Measurements from ENCODE around the gene ETV4. TPM values are rescaled to one million over a fixed set of nuclear protein-coding genes. Genes with fewer than 3 reads are reported as not detected.
"Not testable (repeated sequence)": the region's sequence is repeated elsewhere in the genome, so short reads cannot be mapped to it uniquely, and the experiment has no call there.

ETV4 gene
- total RNA-seq, 1 experiment from 2014 or later: 55.5 TPM

DNA sequence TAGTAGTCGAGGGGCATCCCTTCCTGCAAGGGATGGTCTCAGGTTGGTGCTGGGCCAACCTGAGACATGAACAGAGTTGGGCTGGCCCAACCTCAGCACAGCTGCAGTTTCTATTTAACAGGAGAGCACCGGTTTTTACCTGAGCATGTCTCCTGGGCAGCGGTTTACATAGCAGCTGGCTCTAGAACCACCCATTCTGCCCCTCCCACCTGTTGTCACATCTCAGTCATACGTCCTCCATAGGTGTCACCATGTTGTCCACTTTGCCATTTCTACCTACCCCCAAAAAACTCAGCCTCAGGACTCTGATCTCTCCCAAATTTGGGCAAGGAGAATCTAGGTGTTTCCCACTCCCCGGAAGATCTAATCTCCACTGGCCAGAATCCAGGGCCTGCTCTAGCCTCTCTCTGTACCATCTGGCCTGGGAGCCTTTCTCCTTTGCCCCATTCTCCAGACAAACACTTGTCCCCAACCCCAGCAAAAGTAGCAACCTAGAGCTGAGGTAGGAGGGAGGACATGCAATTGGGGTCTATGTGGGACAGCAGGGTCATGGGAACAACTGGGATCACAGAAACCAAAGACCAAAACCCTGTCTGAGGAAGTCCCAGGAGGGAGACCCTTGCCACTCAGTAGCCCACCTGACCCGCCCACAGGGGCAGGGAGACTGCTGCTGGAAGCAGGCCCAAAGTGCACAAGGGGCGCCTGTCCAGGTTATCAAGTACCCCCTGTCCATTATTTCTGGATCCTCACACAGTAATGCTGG is 19.1 kb downstream of the ETV4 start:
- H3K27me3 ChIP-seq (ENCODE audit: low read length): no peaks in the 10 kb centered on the region
- no peak for DNase-seq
- H3K36me3 ChIP-seq (ENCODE audit: insufficient read depth, low read length): peaks cover 10% of the 10 kb centered on the region; the same call in 1 of the 2 replicates
- H3K9me3 ChIP-seq (ENCODE audit: low read length): no peaks in the 10 kb centered on the region
- no peak overlapping the region for H2AFZ ChIP-seq (ENCODE audit: low read length)
- H3K4me3 ChIP-seq (ENCODE audit: low read length): no peak overlapping the region
- no peak overlapping the region for H3K9ac ChIP-seq (ENCODE audit: low read length)
- no peak overlapping the region for H3K4me2 ChIP-seq (ENCODE audit: low read depth, low read length, poor library complexity, severe bottlenecking)
- no peaks in the 10 kb centered on the region for H4K20me1 ChIP-seq (ENCODE audit: insufficient read depth, low read depth, low read length)
- no peak overlapping the region for H3K27ac ChIP-seq (ENCODE audit: low read length)
- H3K79me2 ChIP-seq (ENCODE audit: low read length): no peaks in the 10 kb centered on the region
- no peaks in the 10 kb centered on the region for H3K4me1 ChIP-seq (ENCODE audit: low read length)
- H3K9me2 ChIP-seq (replicated peaks; ENCODE audit: insufficient read depth, low read length): no peaks in the 10 kb centered on the region

DNA sequence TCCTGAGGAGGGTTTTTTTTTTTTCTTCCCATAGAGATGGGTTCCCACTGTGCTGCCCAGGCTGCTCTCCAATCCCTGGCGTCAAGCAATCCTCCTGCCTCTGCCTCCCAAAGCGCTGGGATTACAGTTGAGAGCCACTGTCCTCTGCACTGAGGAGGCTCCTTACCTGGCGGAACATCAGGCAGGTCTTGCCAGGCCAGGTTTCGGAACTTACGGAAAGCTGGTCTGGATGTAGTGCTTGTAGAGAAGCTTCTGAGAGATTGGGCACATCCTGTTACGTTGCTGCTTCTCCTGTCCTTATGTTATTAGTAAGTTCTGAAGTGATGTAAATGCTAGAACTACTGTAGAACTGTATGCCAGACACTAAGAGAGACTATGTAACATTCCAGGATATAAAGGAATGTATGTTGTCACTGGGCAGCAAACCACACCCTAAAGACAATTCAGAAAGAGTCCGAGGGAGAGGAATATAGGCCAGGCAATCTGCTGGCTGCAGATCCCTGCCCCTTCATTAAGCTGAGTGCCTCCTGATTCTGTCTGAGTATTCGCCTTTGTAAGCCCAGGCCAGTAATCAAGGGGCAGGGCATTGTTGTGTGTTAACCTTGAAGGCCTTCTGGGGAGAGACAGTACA is 21.1 kb downstream of the ETV4 start:
- Histone ChIP-seq H3K27ac (ENCODE audit: low read length) (no peak overlapping the region), H3K36me3 (ENCODE audit: insufficient read depth, low read length) (peaks cover 23% of the 10 kb centered on the region; the same call in 1 of the 2 replicates), H3K4me1 (ENCODE audit: low read length) (no peaks in the 10 kb centered on the region), H3K9ac (ENCODE audit: low read length) (no peak overlapping the region), H3K9me3 (ENCODE audit: low read length) (no peaks in the 10 kb centered on the region), H2AFZ (ENCODE audit: low read length) (no peak overlapping the region), H3K27me3 (ENCODE audit: low read length) (no peaks in the 10 kb centered on the region), H3K79me2 (ENCODE audit: low read length) (no peaks in the 10 kb centered on the region), H3K4me2 (ENCODE audit: low read depth, low read length, poor library complexity, severe bottlenecking) (no peak overlapping the region), H4K20me1 (ENCODE audit: insufficient read depth, low read depth, low read length) (no peaks in the 10 kb centered on the region), H3K9me2 (replicated peaks; ENCODE audit: insufficient read depth, low read length) (no peaks in the 10 kb centered on the region), H3K4me3 (ENCODE audit: low read length) (no peak overlapping the region)
- no peak for DNase-seq

DNA sequence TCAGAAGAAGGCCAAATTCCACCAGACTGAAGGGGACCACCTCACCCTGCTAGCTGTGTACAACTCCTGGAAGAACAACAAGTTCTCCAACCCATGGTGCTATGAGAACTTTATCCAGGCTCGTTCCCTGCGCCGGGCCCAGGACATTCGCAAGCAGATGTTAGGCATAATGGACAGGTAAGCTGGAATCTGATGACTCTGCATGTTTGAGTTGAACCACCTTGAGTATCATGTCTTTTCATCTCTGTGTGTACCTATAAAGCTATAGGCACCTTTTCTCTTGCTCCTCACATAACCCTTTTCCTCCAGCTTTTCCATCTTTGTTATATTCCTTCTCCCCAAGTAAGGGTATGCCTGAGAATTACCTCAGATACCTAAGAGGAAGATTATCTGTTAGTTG is 24.8 kb downstream of the ETV4 start:
- Histone ChIP-seq H3K9ac (ENCODE audit: low read length) (no peak overlapping the region), H3K4me1 (ENCODE audit: low read length) (no peaks in the 10 kb centered on the region), H3K79me2 (ENCODE audit: low read length) (no peaks in the 10 kb centered on the region), H3K27me3 (ENCODE audit: low read length) (no peaks in the 10 kb centered on the region), H4K20me1 (ENCODE audit: insufficient read depth, low read depth, low read length) (no peaks in the 10 kb centered on the region), H3K4me3 (ENCODE audit: low read length) (no peak overlapping the region), H3K9me3 (ENCODE audit: low read length) (no peaks in the 10 kb centered on the region), H3K9me2 (replicated peaks; ENCODE audit: insufficient read depth, low read length) (no peaks in the 10 kb centered on the region), H3K27ac (ENCODE audit: low read length) (no peak overlapping the region), H3K36me3 (ENCODE audit: insufficient read depth, low read length) (peaks cover 49% of the 10 kb centered on the region), H2AFZ (ENCODE audit: low read length) (no peak overlapping the region), H3K4me2 (ENCODE audit: low read depth, low read length, poor library complexity, severe bottlenecking) (no peak overlapping the region)
- DNase-seq: no peak

DNA sequence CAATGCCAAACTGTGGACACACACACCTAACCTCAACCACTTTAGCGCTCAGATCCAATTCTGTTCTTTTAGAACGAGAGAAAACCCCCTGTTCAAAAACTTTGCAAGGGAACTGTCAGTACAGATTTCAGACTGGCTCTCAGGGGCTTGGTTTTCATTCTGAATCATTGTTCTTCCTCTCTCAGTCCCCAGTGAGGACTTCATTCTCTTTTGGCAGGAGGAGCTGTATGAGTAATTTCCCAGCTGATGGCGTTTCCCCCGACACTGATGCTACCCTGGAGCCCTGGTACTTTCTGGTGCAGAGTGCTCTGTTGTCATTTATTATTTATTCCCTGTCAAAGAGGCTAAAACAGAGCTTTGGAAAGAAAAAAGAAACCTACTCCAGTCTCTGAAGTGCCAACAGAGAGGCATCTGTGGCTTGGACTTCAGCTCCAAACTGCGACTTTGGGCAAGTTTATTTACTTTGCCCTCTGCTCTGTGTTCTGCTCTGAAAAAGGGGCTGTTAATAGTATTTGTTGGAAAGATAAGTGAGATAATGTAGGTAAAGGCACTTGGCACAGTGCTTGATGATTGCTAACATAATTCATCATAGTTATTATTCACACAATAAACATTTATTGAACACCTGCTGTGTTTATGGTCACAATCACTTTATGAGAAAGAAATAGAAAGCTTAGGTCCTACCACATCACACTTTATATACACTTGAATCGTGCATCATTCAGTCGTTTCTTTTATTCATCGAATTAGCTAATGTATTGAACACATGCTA is 28.3 kb downstream of the ETV4 start:
- Histone ChIP-seq H3K36me3 (ENCODE audit: insufficient read depth, low read length) (peaks cover 49% of the 10 kb centered on the region), H3K4me2 (ENCODE audit: low read depth, low read length, poor library complexity, severe bottlenecking) (no peak overlapping the region), H3K79me2 (ENCODE audit: low read length) (no peaks in the 10 kb centered on the region), H3K4me1 (ENCODE audit: low read length) (no peaks in the 10 kb centered on the region), H3K9me2 (replicated peaks; ENCODE audit: insufficient read depth, low read length) (no peaks in the 10 kb centered on the region), H3K4me3 (ENCODE audit: low read length) (no peak overlapping the region), H3K27ac (ENCODE audit: low read length) (no peak overlapping the region), H3K27me3 (ENCODE audit: low read length) (no peaks in the 10 kb centered on the region), H3K9ac (ENCODE audit: low read length) (no peak overlapping the region), H4K20me1 (ENCODE audit: insufficient read depth, low read depth, low read length) (no peaks in the 10 kb centered on the region), H2AFZ (ENCODE audit: low read length) (no peak overlapping the region), H3K9me3 (ENCODE audit: low read length) (no peaks in the 10 kb centered on the region)
- DNase-seq: no peak

DNA sequence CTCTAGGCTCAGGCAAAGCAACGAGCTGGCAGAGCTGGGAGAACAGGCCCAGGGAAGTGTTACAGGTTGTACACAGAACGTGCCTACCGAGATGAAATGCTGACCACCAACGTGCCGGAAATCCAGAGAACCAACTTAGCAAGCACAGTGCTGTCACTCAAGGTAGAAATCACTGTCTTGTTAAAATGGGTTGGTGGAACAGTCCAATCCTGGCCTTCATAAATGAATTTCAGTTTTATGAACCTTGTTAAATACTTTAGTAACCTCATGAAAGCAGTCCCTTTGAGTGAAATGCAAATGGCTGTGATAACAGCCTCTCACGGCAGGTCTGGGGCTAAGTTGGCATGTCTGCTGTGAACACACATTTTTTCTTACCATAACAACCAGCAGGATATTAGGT is 29.0 kb downstream of the ETV4 start:
- Histone ChIP-seq H3K4me2 (ENCODE audit: low read depth, low read length, poor library complexity, severe bottlenecking) (no peak overlapping the region), H3K27ac (ENCODE audit: low read length) (no peak overlapping the region), H3K9ac (ENCODE audit: low read length) (no peak overlapping the region), H3K27me3 (ENCODE audit: low read length) (no peaks in the 10 kb centered on the region), H3K36me3 (ENCODE audit: insufficient read depth, low read length) (peaks cover 53% of the 10 kb centered on the region), H3K4me3 (ENCODE audit: low read length) (no peak overlapping the region), H4K20me1 (ENCODE audit: insufficient read depth, low read depth, low read length) (no peaks in the 10 kb centered on the region), H3K9me3 (ENCODE audit: low read length) (no peaks in the 10 kb centered on the region), H3K4me1 (ENCODE audit: low read length) (no peaks in the 10 kb centered on the region), H2AFZ (ENCODE audit: low read length) (no peak overlapping the region), H3K9me2 (replicated peaks; ENCODE audit: insufficient read depth, low read length) (no peaks in the 10 kb centered on the region), H3K79me2 (ENCODE audit: low read length) (no peaks in the 10 kb centered on the region)
- no peak for DNase-seq

DNA sequence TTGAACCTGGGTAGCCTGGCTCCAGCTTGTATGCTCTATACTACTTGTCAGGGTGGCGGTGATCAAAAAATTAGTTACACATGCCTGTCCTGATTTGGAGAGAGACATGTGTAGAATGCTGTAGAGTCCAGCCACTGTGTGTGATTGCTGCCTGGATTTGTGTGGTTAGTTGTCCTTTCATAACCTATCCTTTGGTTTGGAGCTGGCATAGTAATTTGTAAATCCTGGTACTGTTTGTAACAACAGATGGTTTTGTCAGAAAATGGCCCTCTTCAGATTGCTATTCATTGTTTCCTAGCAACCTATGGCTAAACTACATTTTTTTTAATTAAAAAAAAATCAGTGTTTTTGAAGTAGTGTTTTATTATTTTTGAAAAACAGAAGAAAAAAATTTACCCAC is 30.5 kb downstream of the ETV4 start:
- Histone ChIP-seq H3K27me3 (ENCODE audit: low read length) (no peaks in the 10 kb centered on the region), H3K4me1 (ENCODE audit: low read length) (no peaks in the 10 kb centered on the region), H2AFZ (ENCODE audit: low read length) (no peak overlapping the region), H3K36me3 (ENCODE audit: insufficient read depth, low read length) (peaks cover 45% of the 10 kb centered on the region), H3K79me2 (ENCODE audit: low read length) (no peaks in the 10 kb centered on the region), H3K4me3 (ENCODE audit: low read length) (no peak overlapping the region), H3K4me2 (ENCODE audit: low read depth, low read length, poor library complexity, severe bottlenecking) (no peak overlapping the region), H3K27ac (ENCODE audit: low read length) (no peak overlapping the region), H3K9me3 (ENCODE audit: low read length) (no peaks in the 10 kb centered on the region), H3K9me2 (replicated peaks; ENCODE audit: insufficient read depth, low read length) (no peaks in the 10 kb centered on the region), H4K20me1 (ENCODE audit: insufficient read depth, low read depth, low read length) (no peaks in the 10 kb centered on the region), H3K9ac (ENCODE audit: low read length) (no peak overlapping the region)
- DNase-seq: no peak

DNA sequence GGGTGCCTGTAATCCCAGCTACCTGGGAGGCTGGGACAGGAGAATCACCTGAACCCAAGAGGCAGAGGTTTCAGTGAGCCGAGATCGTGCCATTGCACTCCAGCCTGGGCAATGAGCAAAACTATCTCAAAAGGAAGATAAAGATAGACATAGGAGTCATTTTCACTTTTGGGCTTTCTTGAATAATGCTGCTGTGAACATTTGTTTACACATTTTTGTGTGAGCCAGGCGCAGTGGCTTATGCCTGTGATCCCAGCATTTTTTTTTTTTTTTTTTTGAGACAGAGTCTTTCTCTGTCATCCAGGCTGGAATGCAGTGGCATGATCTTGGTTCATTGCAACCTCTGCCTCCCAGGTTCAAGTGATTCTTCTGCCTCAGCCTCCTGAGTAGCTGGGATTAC is 34.9 kb downstream of the ETV4 start:
- H2AFZ ChIP-seq (ENCODE audit: low read length); H3K27ac ChIP-seq (ENCODE audit: low read length); H3K4me2 ChIP-seq (ENCODE audit: low read depth, low read length, poor library complexity, severe bottlenecking); DNase-seq; H3K4me1 ChIP-seq (ENCODE audit: low read length); H3K4me3 ChIP-seq (ENCODE audit: low read length); H4K20me1 ChIP-seq (ENCODE audit: insufficient read depth, low read depth, low read length); H3K79me2 ChIP-seq (ENCODE audit: low read length); H3K9me2 ChIP-seq (replicated peaks; ENCODE audit: insufficient read depth, low read length); H3K9me3 ChIP-seq (ENCODE audit: low read length); H3K27me3 ChIP-seq (ENCODE audit: low read length); H3K9ac ChIP-seq (ENCODE audit: low read length): not testable (repeated sequence)
- peaks cover 37% of the 10 kb centered on the region; the same call in 1 of the 2 replicates for H3K36me3 ChIP-seq (ENCODE audit: insufficient read depth, low read length)

DNA sequence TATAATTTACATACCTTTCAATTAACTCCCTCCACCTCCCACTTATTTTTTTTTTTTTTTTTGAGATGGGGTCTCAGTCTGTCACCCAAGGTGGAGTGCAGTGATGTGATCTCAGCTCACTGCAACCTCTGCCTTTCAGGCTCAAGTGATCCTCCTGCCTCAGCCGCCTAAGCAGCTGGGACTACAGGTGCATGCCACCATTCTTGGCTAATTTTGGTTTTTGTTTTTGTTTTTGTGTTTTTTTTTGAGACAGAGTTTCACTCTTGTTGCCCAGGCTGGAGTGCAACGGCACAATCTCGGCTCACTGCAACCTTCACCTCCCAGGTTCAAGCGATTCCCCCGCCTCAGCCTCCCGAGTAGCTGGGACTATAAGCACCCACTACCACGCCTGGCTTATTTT is 36.7 kb downstream of the ETV4 start:
- H3K27me3 ChIP-seq (ENCODE audit: low read length); H3K9ac ChIP-seq (ENCODE audit: low read length); H3K4me2 ChIP-seq (ENCODE audit: low read depth, low read length, poor library complexity, severe bottlenecking); H3K27ac ChIP-seq (ENCODE audit: low read length); H3K9me3 ChIP-seq (ENCODE audit: low read length); H3K4me3 ChIP-seq (ENCODE audit: low read length); H3K4me1 ChIP-seq (ENCODE audit: low read length); H3K79me2 ChIP-seq (ENCODE audit: low read length); DNase-seq; H2AFZ ChIP-seq (ENCODE audit: low read length); H4K20me1 ChIP-seq (ENCODE audit: insufficient read depth, low read depth, low read length); H3K9me2 ChIP-seq (replicated peaks; ENCODE audit: insufficient read depth, low read length): not testable (repeated sequence)
- peaks cover 45% of the 10 kb centered on the region; the same call in 1 of the 2 replicates for H3K36me3 ChIP-seq (ENCODE audit: insufficient read depth, low read length)
